Measurements from ENCODE around the gene PEAR1.

Gene PEAR1, protein sequence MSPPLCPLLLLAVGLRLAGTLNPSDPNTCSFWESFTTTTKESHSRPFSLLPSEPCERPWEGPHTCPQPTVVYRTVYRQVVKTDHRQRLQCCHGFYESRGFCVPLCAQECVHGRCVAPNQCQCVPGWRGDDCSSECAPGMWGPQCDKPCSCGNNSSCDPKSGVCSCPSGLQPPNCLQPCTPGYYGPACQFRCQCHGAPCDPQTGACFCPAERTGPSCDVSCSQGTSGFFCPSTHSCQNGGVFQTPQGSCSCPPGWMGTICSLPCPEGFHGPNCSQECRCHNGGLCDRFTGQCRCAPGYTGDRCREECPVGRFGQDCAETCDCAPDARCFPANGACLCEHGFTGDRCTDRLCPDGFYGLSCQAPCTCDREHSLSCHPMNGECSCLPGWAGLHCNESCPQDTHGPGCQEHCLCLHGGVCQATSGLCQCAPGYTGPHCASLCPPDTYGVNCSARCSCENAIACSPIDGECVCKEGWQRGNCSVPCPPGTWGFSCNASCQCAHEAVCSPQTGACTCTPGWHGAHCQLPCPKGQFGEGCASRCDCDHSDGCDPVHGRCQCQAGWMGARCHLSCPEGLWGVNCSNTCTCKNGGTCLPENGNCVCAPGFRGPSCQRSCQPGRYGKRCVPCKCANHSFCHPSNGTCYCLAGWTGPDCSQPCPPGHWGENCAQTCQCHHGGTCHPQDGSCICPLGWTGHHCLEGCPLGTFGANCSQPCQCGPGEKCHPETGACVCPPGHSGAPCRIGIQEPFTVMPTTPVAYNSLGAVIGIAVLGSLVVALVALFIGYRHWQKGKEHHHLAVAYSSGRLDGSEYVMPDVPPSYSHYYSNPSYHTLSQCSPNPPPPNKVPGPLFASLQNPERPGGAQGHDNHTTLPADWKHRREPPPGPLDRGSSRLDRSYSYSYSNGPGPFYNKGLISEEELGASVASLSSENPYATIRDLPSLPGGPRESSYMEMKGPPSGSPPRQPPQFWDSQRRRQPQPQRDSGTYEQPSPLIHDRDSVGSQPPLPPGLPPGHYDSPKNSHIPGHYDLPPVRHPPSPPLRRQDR

DNA sequence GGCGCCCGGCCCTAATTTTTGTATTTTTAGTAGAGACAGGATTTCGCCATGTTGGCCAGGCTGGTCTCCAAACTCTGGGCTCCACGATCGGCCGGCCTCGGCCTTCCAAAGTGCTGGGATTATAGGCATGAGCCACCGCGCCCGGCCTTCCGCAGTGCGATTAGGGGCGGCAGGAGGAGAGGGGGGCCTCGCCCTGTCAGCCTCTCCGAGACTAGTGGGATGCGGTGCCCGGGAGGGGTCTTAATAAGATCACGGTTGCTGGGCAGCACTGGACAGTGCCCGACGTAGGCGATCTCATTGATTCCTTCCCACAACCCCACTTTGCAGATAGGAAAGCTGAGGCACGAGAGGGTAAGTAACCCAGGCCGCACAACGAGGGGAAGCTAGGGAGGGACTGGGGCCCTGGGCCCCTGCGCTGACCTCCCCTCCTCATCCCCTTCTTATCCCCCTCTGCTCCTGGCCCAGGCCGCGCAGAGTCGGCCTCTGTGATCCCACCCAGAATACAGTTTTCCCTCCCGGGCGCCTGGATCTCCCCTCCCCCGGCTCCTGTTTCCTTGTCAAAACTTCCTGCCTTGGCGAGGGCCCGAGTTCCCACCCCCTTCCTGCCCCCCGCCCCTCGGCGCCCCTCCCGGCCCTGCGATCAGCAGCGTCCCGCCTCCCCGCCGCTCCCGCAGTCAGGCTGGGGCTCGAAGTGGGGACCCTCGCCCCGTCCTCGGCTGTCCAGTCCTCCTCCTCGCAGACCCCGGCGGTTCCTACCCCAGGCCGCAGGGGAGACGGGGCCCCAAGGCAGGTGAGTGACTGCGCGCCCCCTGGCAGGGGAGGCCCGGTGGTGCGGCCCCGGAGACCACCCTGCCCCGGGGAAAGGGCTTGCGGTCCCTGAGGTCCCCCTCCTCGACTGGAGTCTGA, at the start of gene PEAR1:
Gene PEAR1, plus strand, starts transcription at position 671 of the 906 bp plus-strand sequence. CDS start 10,209 bp downstream, outside the sequence.
- no peak within 1 kb of the TSS for H3K4me3 ChIP-seq (ENCODE audit: low read depth, low read length)
- no peaks in the 10 kb centered on the region for H3K36me3 ChIP-seq

DNA sequence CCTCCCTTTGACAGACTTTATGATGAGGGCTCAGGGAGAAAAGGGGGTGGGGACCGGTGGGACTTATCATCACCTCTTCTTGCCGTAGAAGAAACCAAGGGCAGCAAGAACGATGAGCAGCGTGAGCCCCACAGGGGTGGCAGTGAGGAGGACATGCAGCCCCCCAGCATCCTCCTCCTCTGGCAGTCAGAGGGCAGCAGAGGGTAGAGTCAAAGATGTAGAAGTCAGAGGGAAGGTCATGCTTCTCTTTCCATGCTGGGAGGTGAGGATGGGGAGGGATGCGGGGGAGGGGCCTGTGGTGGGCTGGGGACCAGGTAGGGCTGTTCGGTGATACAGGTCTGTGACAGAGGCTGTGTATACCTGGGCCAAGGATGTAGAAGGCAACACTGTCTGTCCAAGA, 49.4 kb upstream of the PEAR1 start:
- Histone ChIP-seq H3K27me3 (ENCODE audit: insufficient read depth, low read depth, severe bottlenecking) (no peaks in the 10 kb centered on the region), H3K4me3 (ENCODE audit: low read depth, low read length) (no peak overlapping the region)
- DNase-seq, result no peak

More for the DNA sequence above, at the start of gene PEAR1:
- Histone ChIP-seq H3K27me3 (ENCODE audit: insufficient read depth, low read depth, severe bottlenecking) (no peaks in the 10 kb centered on the region), H3K27ac (no peak within 1 kb of the TSS), H3K9me3 (ENCODE audit: severe bottlenecking) (no peaks in the 10 kb centered on the region)
- TF ChIP-seq, protein P1, sequence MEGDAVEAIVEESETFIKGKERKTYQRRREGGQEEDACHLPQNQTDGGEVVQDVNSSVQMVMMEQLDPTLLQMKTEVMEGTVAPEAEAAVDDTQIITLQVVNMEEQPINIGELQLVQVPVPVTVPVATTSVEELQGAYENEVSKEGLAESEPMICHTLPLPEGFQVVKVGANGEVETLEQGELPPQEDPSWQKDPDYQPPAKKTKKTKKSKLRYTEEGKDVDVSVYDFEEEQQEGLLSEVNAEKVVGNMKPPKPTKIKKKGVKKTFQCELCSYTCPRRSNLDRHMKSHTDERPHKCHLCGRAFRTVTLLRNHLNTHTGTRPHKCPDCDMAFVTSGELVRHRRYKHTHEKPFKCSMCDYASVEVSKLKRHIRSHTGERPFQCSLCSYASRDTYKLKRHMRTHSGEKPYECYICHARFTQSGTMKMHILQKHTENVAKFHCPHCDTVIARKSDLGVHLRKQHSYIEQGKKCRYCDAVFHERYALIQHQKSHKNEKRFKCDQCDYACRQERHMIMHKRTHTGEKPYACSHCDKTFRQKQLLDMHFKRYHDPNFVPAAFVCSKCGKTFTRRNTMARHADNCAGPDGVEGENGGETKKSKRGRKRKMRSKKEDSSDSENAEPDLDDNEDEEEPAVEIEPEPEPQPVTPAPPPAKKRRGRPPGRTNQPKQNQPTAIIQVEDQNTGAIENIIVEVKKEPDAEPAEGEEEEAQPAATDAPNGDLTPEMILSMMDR (IDR thresholded peaks at IDR 0.05; ENCODE audit: low read depth, low read length), result no peak
- no peak for DNase-seq

DNA sequence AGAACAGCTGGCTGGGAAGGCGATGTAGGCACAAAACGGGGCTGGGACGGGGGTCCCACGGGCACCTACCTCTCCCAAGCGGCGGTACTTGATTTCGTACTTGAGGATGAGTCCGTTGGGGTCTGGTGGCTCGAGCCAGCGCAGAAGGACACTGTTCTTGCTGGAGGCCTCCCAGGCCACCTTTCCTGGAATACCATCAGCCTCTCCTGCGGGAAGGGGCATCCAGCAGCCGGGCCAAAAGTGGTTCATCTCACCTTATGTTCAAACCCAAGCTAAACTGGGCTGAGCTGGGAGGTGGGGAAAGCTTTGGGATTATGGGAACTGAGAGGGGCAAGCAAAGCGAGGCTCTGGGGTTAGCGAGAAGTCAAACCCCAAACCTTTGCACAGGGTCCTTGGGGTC, 48.9 kb upstream of the PEAR1 start:
- no peak for DNase-seq
- TF ChIP-seq, protein P1 (IDR thresholded peaks at IDR 0.05; ENCODE audit: low read depth, low read length), result no peak
- Histone ChIP-seq H3K9me3 (ENCODE audit: severe bottlenecking) (no peaks in the 10 kb centered on the region), H3K36me3 (no peaks in the 10 kb centered on the region), H3K27me3 (ENCODE audit: insufficient read depth, low read depth, severe bottlenecking) (no peaks in the 10 kb centered on the region), H3K4me3 (ENCODE audit: low read depth, low read length) (no peak overlapping the region), H3K27ac (no peak overlapping the region)

More for the DNA sequence above, 49.4 kb upstream of the PEAR1 start:
- TF ChIP-seq, protein P1 (IDR thresholded peaks at IDR 0.05; ENCODE audit: low read depth, low read length), result 0 out of 2 replicates have a peak, but pooled peaks have one; percentile 11
- Histone ChIP-seq H3K36me3 (no peaks in the 10 kb centered on the region), H3K27ac (no peak overlapping the region), H3K9me3 (ENCODE audit: severe bottlenecking) (no peaks in the 10 kb centered on the region)

DNA sequence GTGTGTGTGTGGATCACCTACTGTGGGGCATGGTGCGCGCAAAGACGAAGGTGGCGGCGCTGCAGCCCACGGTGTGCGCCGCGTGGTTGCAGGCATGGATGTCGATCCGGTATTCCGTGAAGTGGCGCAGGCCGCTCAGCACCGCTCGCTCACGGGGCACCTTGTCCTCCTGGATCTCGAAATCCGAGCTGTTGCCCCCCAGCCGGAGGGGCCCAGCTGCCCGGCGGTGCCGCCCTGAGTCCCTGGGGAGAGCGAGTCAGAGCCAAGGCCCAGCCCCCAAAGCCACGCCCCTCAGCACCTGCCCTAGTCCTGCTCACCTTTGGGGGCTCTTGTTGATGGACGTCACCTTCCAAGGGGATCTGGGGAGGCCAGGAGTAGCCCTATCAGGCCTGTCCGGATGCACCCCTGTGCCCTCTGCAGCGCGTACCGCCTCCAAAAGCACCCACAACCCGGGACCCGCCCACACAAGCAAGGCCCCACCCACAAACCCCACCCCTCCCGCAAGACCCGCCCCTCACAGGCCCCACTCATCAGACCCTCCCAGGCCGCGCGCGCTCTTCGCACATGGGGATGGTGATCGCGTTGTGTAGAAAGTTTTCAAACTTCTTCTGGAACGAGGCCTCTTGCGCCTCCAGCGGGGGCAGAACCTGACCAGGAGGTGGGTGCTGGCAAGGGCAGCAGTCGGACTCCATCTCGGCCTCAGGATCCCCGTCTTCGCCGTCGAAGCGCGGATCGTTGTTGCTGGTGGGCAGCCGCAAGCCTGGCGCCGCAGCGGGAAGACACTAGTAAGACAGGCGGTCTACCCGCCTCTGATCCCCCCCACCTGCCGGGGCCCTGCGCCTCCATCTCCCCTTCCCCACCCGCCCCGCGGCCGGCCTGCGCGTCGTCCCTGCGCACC, 48.2 kb upstream of the PEAR1 start:
- no peaks in the 10 kb centered on the region for H3K27me3 ChIP-seq (ENCODE audit: insufficient read depth, low read depth, severe bottlenecking)
- no peak overlapping the region for H3K27ac ChIP-seq
- no peaks in the 10 kb centered on the region for H3K9me3 ChIP-seq (ENCODE audit: severe bottlenecking)
- H3K36me3 ChIP-seq, result no peaks in the 10 kb centered on the region
- H3K4me3 ChIP-seq (ENCODE audit: low read depth, low read length), result no peak overlapping the region
- no peak for DNase-seq
- TF ChIP-seq, protein P1 (IDR thresholded peaks at IDR 0.05; ENCODE audit: low read depth, low read length), result no peak
